GM12878 (cell line): Measurements from ENCODE around the gene RAP1GDS1. TPM values are rescaled to one million over a fixed set of nuclear protein-coding genes. Genes with fewer than 3 reads are reported as not detected.

Experiments
- ASH2L ChIP-seq: fragments of 300-600, 200-600 bp; sonication (generic); IDR thresholded peaks from 2 replicates; pipeline ENCODE4 v1.6.1; 2017; ENCODE audit warnings: low read depth, mild to moderate bottlenecking, borderline replicate concordance
- BACH1 ChIP-seq: fragments of 450-650 bp; IDR thresholded peaks from 2 replicates; pipeline ENCODE4 v1.6.1; 2017; ENCODE audit warnings: mild to moderate bottlenecking, borderline replicate concordance
- BHLHE40 ChIP-seq, 2 experiments: fragments of 450-650 bp in 1 of 2; IDR thresholded peaks; 2 replicates each; pipeline ENCODE4 v1.6.1; 2011 to 2017; ENCODE audit warnings: low read depth in 2 of 2, borderline replicate concordance in 1 of 2, improper control_type of control experiment in 1 of 2, low read length in 1 of 2, mild to moderate bottlenecking in 1 of 2
- CEBPB ChIP-seq, 2 experiments: fragments of 150-350 bp in 1 of 2; IDR thresholded peaks; 2 replicates each; pipeline ENCODE4 v1.6.1; 2012 to 2014; ENCODE audit warnings: low read depth in 2 of 2, low read length in 2 of 2, borderline replicate concordance in 1 of 2, inconsistent platforms in 1 of 2
- CEBPZ ChIP-seq: fragments of 150-350 bp; IDR thresholded peaks from 2 replicates; pipeline ENCODE4 v1.6.1; 2016; ENCODE audit warnings: low read depth, low read length
- DPF2 ChIP-seq: fragments of 450-650 bp; IDR thresholded peaks from 2 replicates; pipeline ENCODE4 v1.6.1; 2017; ENCODE audit warnings: mild to moderate bottlenecking
- E2F8 ChIP-seq: fragments of 450-650 bp; IDR thresholded peaks from 2 replicates; pipeline ENCODE4 v1.6.1; 2018; ENCODE audit warnings: mild to moderate bottlenecking, low read depth, moderate library complexity; ENCODE audit not compliant: partially characterized antibody
- KAT2A ChIP-seq: conservative IDR thresholded peaks from 2 replicates; pipeline ENCODE4 v1.6.1; 2011; ENCODE audit warnings: low read depth, low read length; ENCODE audit not compliant: control insufficient read depth
- NFYB ChIP-seq: IDR thresholded peaks from 2 replicates; pipeline ENCODE4 v1.6.1; 2011; ENCODE audit warnings: low read depth, mild to moderate bottlenecking, low read length, improper control_type of control experiment, moderate library complexity; ENCODE audit not compliant: insufficient read depth
- POLR2AphosphoS2 ChIP-seq: IDR thresholded peaks from 2 replicates; pipeline ENCODE4 v1.6.1; 2011; ENCODE audit warnings: low read depth, mild to moderate bottlenecking, low read length, improper control_type of control experiment, moderate library complexity
- RBBP5 ChIP-seq: fragments of 200-600 bp; sonication (generic); conservative IDR thresholded peaks from 2 replicates; pipeline ENCODE4 v1.6.1; 2016
- SMAD5 ChIP-seq: IDR thresholded peaks from 2 replicates; pipeline ENCODE4 v1.6.1; 2016; ENCODE audit warnings: antibody characterized with exemption, low read depth
- SMARCA5 ChIP-seq: fragments of 450-650 bp; IDR thresholded peaks from 2 replicates; pipeline ENCODE4 v1.6.1; 2017; ENCODE audit warnings: mild to moderate bottlenecking
- SPI1 ChIP-seq: IDR thresholded peaks from 2 replicates; pipeline ENCODE4 v1.6.1; 2011; ENCODE audit warnings: low read depth, mild to moderate bottlenecking, low read length, moderate library complexity, borderline replicate concordance; ENCODE audit not compliant: insufficient read depth
- SREBF2 ChIP-seq: IDR thresholded peaks from 2 replicates; pipeline ENCODE4 v1.6.1; 2012; ENCODE audit warnings: mild to moderate bottlenecking, low read length
- SUPT20H ChIP-seq: IDR thresholded peaks from 2 replicates; pipeline ENCODE4 v1.6.1; 2011; ENCODE audit warnings: low read depth, mild to moderate bottlenecking, low read length, moderate library complexity, borderline replicate concordance; ENCODE audit not compliant: control insufficient read depth
- SUZ12 ChIP-seq: fragments of 200-600 bp; sonication (generic); IDR thresholded peaks from one replicate; pipeline ENCODE4 v1.6.1; 2018; ENCODE audit warnings: antibody characterized with exemption, mild to moderate bottlenecking; ENCODE audit not compliant: unreplicated experiment
- ZBTB40 ChIP-seq: fragments of 450-650 bp; IDR thresholded peaks from 2 replicates; pipeline ENCODE4 v1.6.1; 2016; ENCODE audit warnings: mild to moderate bottlenecking, moderate library complexity, borderline replicate concordance
- polyA plus RNA-seq, 11 experiments: library from polyadenylated mRNA; depleted of rRNA in 4 of 11; unstranded in 6 of 11; stranded (reverse) in 5 of 11; fragments of >200 nt; fragmentation: Nextera tagmentation in 4 of 11; fragmentation: Illumina TruSeq in 1 of 11; extraction: Ambion mirVana in 4 of 11; extraction: Trizol in 1 of 11; gene quantifications; 1 replicate in 1 of 11; 2 replicates in 10 of 11; pipeline versions ENCODE4 v1.2.1 to v1.2.3, GENCODE V29; 2011 to 2016; ENCODE audit warnings: inconsistent platforms in 2 of 11, missing spikeins in 2 of 11, low read depth in 1 of 11
- total RNA-seq, 4 experiments: library from RNA; depleted of rRNA in 3 of 4; stranded (reverse); fragments of >200 nt in 3 of 4; fragmentation: Illumina TruSeq in 1 of 4; extraction: Trizol in 1 of 4; gene quantifications; 2 replicates each; pipeline versions ENCODE4 v1.2.1 to v1.2.3, GENCODE V29; 2013 to 2021

Gene RAP1GDS1
- total and polyA plus RNA-seq, 10 of the 15 experiments (the other 5 are each of a cell fraction or from before 2014, with no cell fraction given): 12.0 to 30.5 (median 20.7) TPM

GRCh38 chr4:98482847-98483806, 221.9 kb downstream of the RAP1GDS1 start (continued):
- TF ChIP-seq ZBTB40 (no peak), CEBPB (IDR thresholded peaks at IDR 0.05; ENCODE audit: borderline replicate concordance in 1 of 2, low read depth in 2 of 2, low read length in 2 of 2) (no peak), BACH1 (peak; percentile 53), SMARCA5 (0 out of 2 replicates have a peak, but pooled peaks have one; percentile 28), POLR2AphosphoS2 (no peak), ASH2L (no peak), DPF2 (peak; percentile 96), KAT2A (no peak), E2F8 (no peak), SMAD5 (no peak), SPI1 (peak; percentile 20; the same call in 1 of the 2 replicates), BHLHE40 (IDR thresholded peaks at IDR 0.05; ENCODE audit: borderline replicate concordance in 1 of 2, low read depth in 2 of 2, low read length in 1 of 2) (0 out of 4 replicates have a peak, but pooled peaks of 1 of the 2 experiments have one; percentile 19), CEBPZ (no peak), SUPT20H (no peak), NFYB (no peak), SUZ12 (no peak), SREBF2 (no peak), RBBP5 (no peak)
